ENCODE measurements around the gene NDRG4.

The NDRG4 gene, protein sequence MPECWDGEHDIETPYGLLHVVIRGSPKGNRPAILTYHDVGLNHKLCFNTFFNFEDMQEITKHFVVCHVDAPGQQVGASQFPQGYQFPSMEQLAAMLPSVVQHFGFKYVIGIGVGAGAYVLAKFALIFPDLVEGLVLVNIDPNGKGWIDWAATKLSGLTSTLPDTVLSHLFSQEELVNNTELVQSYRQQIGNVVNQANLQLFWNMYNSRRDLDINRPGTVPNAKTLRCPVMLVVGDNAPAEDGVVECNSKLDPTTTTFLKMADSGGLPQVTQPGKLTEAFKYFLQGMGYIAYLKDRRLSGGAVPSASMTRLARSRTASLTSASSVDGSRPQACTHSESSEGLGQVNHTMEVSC

DNA sequence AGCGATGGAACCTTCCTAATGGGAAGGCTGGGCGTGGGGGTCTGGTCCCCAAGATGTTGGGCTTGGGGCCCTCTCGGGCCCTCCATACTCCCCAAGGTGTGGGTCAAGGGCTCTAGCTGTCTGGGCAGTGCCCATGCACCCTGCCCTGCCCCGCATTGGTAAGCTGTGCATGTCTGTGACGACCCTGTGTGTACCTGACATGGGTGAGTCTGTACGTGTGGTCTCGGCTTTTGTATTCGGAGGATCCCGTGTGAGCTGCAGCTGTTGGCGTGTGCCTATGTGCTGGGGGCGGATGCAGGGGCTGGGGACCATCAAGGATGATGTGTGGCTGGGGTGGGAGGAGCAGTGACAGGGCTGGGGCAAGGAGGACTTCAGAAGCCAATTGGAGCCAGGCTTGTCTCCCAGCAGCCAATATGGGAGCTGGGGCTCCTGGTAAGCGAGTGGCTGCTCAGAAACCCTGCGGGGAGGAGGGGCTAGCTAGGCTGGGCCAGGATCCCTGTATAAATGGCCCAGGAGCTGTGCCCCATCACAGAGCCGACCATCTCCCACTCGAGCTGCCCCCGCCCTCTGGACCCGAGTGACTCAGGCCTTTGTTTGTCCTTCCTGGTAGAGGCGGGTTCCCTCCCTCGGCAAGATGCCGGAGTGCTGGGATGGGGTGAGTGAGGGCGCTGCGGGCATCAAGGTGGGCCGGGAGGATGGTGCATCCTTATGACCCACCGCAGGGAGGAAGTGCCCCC, at the start of gene NDRG4:
TSS of gene NDRG4 (plus strand) at position 529 of the 737 bp plus-strand sequence. CDS start at position 635, 106 bp downstream.
- peak; percentile 77 for DNase-seq (ENCODE audit: low spot score)
- in situ Hi-C loops (cut with MboI; ENCODE audit: low pct_unique_long_range_greater_than_20kb, low sequenced_read_pairs, unreplicated experiment), result loop anchor here (10.0 kb wide), 1 partner anchor 155 kb away; no protein-coding TSS in a partner anchor
- TF ChIP-seq, protein P1, sequence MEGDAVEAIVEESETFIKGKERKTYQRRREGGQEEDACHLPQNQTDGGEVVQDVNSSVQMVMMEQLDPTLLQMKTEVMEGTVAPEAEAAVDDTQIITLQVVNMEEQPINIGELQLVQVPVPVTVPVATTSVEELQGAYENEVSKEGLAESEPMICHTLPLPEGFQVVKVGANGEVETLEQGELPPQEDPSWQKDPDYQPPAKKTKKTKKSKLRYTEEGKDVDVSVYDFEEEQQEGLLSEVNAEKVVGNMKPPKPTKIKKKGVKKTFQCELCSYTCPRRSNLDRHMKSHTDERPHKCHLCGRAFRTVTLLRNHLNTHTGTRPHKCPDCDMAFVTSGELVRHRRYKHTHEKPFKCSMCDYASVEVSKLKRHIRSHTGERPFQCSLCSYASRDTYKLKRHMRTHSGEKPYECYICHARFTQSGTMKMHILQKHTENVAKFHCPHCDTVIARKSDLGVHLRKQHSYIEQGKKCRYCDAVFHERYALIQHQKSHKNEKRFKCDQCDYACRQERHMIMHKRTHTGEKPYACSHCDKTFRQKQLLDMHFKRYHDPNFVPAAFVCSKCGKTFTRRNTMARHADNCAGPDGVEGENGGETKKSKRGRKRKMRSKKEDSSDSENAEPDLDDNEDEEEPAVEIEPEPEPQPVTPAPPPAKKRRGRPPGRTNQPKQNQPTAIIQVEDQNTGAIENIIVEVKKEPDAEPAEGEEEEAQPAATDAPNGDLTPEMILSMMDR (IDR thresholded peaks at IDR 0.05; ENCODE audit: extremely low read depth, insufficient read depth, missing control alignments), result no peak

GRCh38 chr16:58450590-58450989, 49.4 kb upstream of the NDRG4 start:
- in situ Hi-C loops (cut with MboI; ENCODE audit: low pct_unique_long_range_greater_than_20kb, low sequenced_read_pairs, unreplicated experiment), result no loop called here
- TF ChIP-seq, protein P1 (IDR thresholded peaks at IDR 0.05; ENCODE audit: extremely low read depth, insufficient read depth, missing control alignments), result no peak
- no peak for DNase-seq (ENCODE audit: low spot score)

DNA sequence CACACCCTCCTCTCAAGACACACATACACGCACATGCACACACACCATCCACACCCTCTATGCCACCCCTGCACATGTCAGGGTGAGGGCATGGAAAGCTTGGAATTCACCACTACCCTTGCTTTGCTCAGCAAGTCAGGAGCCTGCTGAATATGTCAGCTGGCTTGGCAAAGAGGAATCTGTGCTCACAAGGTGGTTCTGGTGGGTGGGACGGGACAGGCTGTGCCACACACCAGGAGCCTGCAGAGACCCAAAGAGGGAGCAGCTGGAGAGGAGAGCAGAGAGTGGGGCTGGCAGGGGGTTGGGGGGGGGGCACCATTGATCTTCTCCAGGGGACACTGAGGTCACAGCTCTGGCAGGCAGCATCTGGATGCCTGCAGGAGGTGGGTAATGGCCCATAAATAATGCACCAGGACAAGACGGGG, 48.7 kb upstream of the NDRG4 start:
- no peak for DNase-seq (ENCODE audit: low spot score)
- TF ChIP-seq, protein P1 (IDR thresholded peaks at IDR 0.05; ENCODE audit: extremely low read depth, insufficient read depth, missing control alignments), result no peak
- in situ Hi-C loops (cut with MboI; ENCODE audit: low pct_unique_long_range_greater_than_20kb, low sequenced_read_pairs, unreplicated experiment), result no loop called here

DNA sequence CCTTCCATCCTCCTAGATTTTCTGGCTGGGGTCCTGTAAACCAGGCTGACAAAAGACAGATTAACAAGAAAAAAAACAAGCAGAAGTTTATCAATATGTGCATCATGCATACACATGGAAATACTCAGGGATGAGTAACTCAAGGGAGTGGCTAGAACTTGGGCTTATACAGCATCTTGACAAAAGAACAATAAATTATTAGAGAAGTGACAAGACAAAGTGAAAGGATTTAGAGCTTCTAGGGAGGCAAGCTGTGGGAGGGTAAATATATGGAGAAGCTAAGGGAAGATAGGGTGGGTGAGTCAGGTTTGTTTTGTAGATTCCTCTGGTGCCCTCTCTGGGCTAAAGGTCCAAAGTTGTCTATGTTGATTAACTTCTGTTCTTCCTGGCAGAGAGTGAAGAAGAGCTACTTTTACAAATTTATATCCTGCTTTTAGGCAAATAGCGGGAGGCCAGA, 48.0 kb upstream of the NDRG4 start:
- in situ Hi-C loops (cut with MboI; ENCODE audit: low pct_unique_long_range_greater_than_20kb, low sequenced_read_pairs, unreplicated experiment), result no loop called here
- DNase-seq (ENCODE audit: low spot score), result no peak
- TF ChIP-seq, protein P1 (IDR thresholded peaks at IDR 0.05; ENCODE audit: extremely low read depth, insufficient read depth, missing control alignments), result no peak

- TF ChIP-seq, protein P1 (IDR thresholded peaks at IDR 0.05; ENCODE audit: extremely low read depth, insufficient read depth, missing control alignments), result no peak
- DNase-seq (ENCODE audit: low spot score), result no peak
- in situ Hi-C loops (cut with MboI; ENCODE audit: low pct_unique_long_range_greater_than_20kb, low sequenced_read_pairs, unreplicated experiment), result no loop called here
Observed at GRCh38 chr16:58452640-58453039, 47.3 kb upstream of the NDRG4 start.

GRCh38 chr16:58454178-58454577, 45.8 kb upstream of the NDRG4 start:
- DNase-seq (ENCODE audit: low spot score), result no peak
- TF ChIP-seq, protein P1 (IDR thresholded peaks at IDR 0.05; ENCODE audit: extremely low read depth, insufficient read depth, missing control alignments), result no peak
- in situ Hi-C loops (cut with MboI; ENCODE audit: low pct_unique_long_range_greater_than_20kb, low sequenced_read_pairs, unreplicated experiment), result no loop called here

All from GM13977 (cell line).